ENCODE results near the gene ADAMTS17. TPM values are rescaled to one million over a fixed set of nuclear protein-coding genes. Genes with fewer than 3 reads are reported as not detected.
A peak's percentile ranks its signal among the peaks of the same experiment; 100 is the strongest.

Gene ADAMTS17
- total RNA-seq, 1 donor from 2014 or later = 1.5 TPM

DNA sequence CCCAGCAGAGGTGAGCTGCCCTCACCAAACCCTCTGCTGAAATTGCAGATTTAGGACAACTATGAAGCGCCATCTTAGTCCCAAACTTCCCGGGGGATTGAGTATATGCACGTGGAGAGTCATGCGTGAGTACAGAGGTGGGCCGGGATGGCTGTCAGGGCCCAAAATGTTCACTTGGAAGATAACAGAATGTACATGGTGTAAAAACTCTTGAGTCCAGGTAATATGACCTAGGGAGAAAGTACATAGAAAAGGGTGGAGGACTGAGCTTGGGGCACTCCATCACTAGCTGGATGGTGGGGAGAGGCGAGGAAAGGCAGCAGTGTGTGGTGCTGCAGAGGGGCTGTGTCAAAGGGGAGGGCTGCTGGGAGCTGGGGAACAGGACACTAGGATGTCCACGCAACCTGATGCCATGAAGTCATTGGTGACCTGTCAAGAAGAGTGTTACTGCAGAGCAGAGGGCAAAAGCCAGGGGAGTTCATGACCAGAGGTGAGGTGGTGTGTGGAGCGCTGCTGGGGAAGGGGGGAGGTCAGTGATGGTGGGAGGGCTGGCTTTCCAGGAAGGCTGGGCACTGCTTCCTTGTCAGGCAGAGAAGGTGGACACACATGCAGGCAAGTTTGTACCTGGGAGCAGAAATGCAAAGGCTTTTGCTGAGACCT is 372.4 kb downstream of the ADAMTS17 start:
- Histone ChIP-seq H3K79me2 (ENCODE audit: low read depth) (no peaks in the 10 kb centered on the region), H3K9me3 (ENCODE audit: low read depth) (no peaks in the 10 kb centered on the region), H4K20me1 (ENCODE audit: low read depth) (no peaks in the 10 kb centered on the region), H3K4me2 (no peak overlapping the region), H3K4me3 (no peak overlapping the region), H3K27me3 (no peaks in the 10 kb centered on the region), H2AFZ (replicated peaks) (no peak overlapping the region), H3K36me3 (no peaks in the 10 kb centered on the region), H3F3A (ENCODE audit: low read depth) (no peaks in the 10 kb centered on the region), H3K4me1 (peaks cover 9% of the 10 kb centered on the region), H3K9ac (no peak overlapping the region), H3K27ac (no peak overlapping the region)
- peaks cover 10% of the 10 kb centered on the region for H3K4me1 Mint-ChIP-seq
- no peak overlapping the region for H3K4me3 Mint-ChIP-seq
- H3K27me3 Mint-ChIP-seq (ENCODE audit: insufficient read depth, low read depth) = peaks cover 10% of the 10 kb centered on the region
- H3K36me3 Mint-ChIP-seq = no peaks in the 10 kb centered on the region
- H3K9me3 Mint-ChIP-seq = no peaks in the 10 kb centered on the region
- no peak for DNase-seq (ENCODE audit: low spot score)
- TF ChIP-seq EZH2phosphoT487 (IDR thresholded peaks at IDR 0.05) = no peak
- TF ChIP-seq, protein P1, sequence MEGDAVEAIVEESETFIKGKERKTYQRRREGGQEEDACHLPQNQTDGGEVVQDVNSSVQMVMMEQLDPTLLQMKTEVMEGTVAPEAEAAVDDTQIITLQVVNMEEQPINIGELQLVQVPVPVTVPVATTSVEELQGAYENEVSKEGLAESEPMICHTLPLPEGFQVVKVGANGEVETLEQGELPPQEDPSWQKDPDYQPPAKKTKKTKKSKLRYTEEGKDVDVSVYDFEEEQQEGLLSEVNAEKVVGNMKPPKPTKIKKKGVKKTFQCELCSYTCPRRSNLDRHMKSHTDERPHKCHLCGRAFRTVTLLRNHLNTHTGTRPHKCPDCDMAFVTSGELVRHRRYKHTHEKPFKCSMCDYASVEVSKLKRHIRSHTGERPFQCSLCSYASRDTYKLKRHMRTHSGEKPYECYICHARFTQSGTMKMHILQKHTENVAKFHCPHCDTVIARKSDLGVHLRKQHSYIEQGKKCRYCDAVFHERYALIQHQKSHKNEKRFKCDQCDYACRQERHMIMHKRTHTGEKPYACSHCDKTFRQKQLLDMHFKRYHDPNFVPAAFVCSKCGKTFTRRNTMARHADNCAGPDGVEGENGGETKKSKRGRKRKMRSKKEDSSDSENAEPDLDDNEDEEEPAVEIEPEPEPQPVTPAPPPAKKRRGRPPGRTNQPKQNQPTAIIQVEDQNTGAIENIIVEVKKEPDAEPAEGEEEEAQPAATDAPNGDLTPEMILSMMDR (IDR thresholded peaks at IDR 0.05) = no peak
- no peak for TF ChIP-seq EZH2 (IDR thresholded peaks at IDR 0.05)
- peak overlapping the region; percentile 19 for H3K27ac Mint-ChIP-seq

GRCh38 chr15:99967841-99968371 is 373.9 kb downstream of the ADAMTS17 start:
- H3K4me1 Mint-ChIP-seq = peaks cover 10% of the 10 kb centered on the region

DNA sequence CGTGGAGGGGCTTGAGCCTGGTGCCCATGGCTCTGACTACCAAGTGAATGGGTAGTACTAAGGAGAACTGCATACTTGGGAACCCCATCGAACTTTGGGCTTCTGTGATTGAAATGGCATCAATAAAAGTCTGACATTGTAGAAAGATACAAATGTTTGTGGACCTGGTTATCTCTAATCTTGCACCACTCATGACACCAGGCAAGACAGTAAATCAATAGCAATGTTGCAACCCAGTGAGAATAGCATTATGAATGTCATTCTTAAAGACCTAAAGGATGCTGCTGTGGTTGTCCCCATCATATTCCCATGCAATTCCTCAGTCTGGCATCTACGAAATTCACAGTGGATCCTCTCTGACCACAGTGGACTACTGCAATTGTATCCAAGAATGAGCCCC is 375.0 kb downstream of the ADAMTS17 start:
- TF ChIP-seq, protein P1 (IDR thresholded peaks at IDR 0.05) = no peak
- no peak for TF ChIP-seq EZH2 (IDR thresholded peaks at IDR 0.05)
- TF ChIP-seq EZH2phosphoT487 (IDR thresholded peaks at IDR 0.05) = no peak
- no peaks in the 10 kb centered on the region for H3K27me3 ChIP-seq
- no peak overlapping the region for H3K4me3 ChIP-seq
- H3K9ac ChIP-seq = no peak overlapping the region
- H2AFZ ChIP-seq (replicated peaks) = no peak overlapping the region
- peaks cover 10% of the 10 kb centered on the region for H3K4me1 Mint-ChIP-seq
- H3K4me3 Mint-ChIP-seq = no peak overlapping the region
- H3K36me3 Mint-ChIP-seq = no peaks in the 10 kb centered on the region
- no peaks in the 10 kb centered on the region for H4K20me1 ChIP-seq (ENCODE audit: low read depth)
- no peaks in the 10 kb centered on the region for H3F3A ChIP-seq (ENCODE audit: low read depth)
- no peak overlapping the region for H3K27ac ChIP-seq
- no peaks in the 10 kb centered on the region for H3K9me3 Mint-ChIP-seq
- no peaks in the 10 kb centered on the region for H3K9me3 ChIP-seq (ENCODE audit: low read depth)
- H3K27ac Mint-ChIP-seq = no peak overlapping the region
- H3K27me3 Mint-ChIP-seq (ENCODE audit: insufficient read depth, low read depth) = peaks cover 15% of the 10 kb centered on the region
- no peak for DNase-seq (ENCODE audit: low spot score)
- no peaks in the 10 kb centered on the region for H3K79me2 ChIP-seq (ENCODE audit: low read depth)
- peaks cover 9% of the 10 kb centered on the region for H3K4me1 ChIP-seq
- H3K4me2 ChIP-seq = no peak overlapping the region
- H3K36me3 ChIP-seq = no peaks in the 10 kb centered on the region

More at GRCh38 chr15:99967841-99968371, 373.9 kb downstream of the ADAMTS17 start:
- Mint-ChIP-seq H3K9me3 (no peaks in the 10 kb centered on the region), H3K27ac (no peak overlapping the region), H3K36me3 (no peaks in the 10 kb centered on the region), H3K27me3 (ENCODE audit: insufficient read depth, low read depth) (peaks cover 15% of the 10 kb centered on the region), H3K4me3 (no peak overlapping the region)
- Histone ChIP-seq H3K79me2 (ENCODE audit: low read depth) (no peaks in the 10 kb centered on the region), H3K4me1 (peaks cover 9% of the 10 kb centered on the region), H3K27ac (no peak overlapping the region), H3K9me3 (ENCODE audit: low read depth) (no peaks in the 10 kb centered on the region), H3K36me3 (no peaks in the 10 kb centered on the region), H2AFZ (replicated peaks) (no peak overlapping the region), H3K4me3 (no peak overlapping the region), H4K20me1 (ENCODE audit: low read depth) (no peaks in the 10 kb centered on the region), H3K27me3 (no peaks in the 10 kb centered on the region), H3F3A (ENCODE audit: low read depth) (no peaks in the 10 kb centered on the region), H3K9ac (no peak overlapping the region), H3K4me2 (no peak overlapping the region)
- no peak for DNase-seq (ENCODE audit: low spot score)
- TF ChIP-seq EZH2 (IDR thresholded peaks at IDR 0.05) = no peak
- TF ChIP-seq, protein P1 (IDR thresholded peaks at IDR 0.05) = no peak
- no peak for TF ChIP-seq EZH2phosphoT487 (IDR thresholded peaks at IDR 0.05)

Measured in neural progenitor cell (in vitro differentiated cells).